IMR-90 (cell line): Measurements from ENCODE around the gene TPP1. TPM values are rescaled to one million over a fixed set of nuclear protein-coding genes. Genes with fewer than 3 reads are reported as not detected.

Experiments used
- ATAC-seq: fragments of 200-7000 bp; cut with Tn5 transposase; 2 replicates; pipeline ENCODE4 v1.9.1; 2020; ENCODE audit warnings: low read depth, mild to moderate bottlenecking, moderate library complexity
- BruUV-seq: library from RNA; stranded (reverse); fragments of 400-500 nt; replicated peaks from 2 replicates; lab custom pipeline; 2021; lab: Mats Ljungman, UMichigan
- CTCF ChIA-PET: fragments of 300-600 bp; formaldehyde crosslinking; extraction: SDS; loops from one replicate; lab custom pipeline; 2021; ENCODE audit warnings: antibody characterized with exemption; lab: Yijun Ruan, JAX
- POLR2A ChIA-PET: fragments of 300-600 bp; sonication (Branson Sonifier 250); formaldehyde crosslinking; loops from one replicate; lab custom pipeline; 2022; ENCODE audit warnings: antibody characterized with exemption; ENCODE audit not compliant: unreplicated experiment; lab: Charles Lee
- DNase-seq: peaks from one replicate; pipeline ENCODE4 v3.0.0; 2013
- H2AFZ ChIP-seq: replicated peaks from 2 replicates; pipeline ENCODE3; 2013; ENCODE audit warnings: low read length, mild to moderate bottlenecking; ENCODE audit not compliant: poor library complexity
- H2AK5ac ChIP-seq: 2 replicates; pipeline ENCODE4 v1.6.1; 2013; ENCODE audit warnings: low read depth, low read length, inconsistent platforms
- H2AK9ac ChIP-seq: replicated peaks from 2 replicates; pipeline ENCODE3; 2013; ENCODE audit warnings: mild to moderate bottlenecking, low read depth, low read length, moderate library complexity; ENCODE audit not compliant: poor library complexity
- H2BK120ac ChIP-seq: 2 replicates; pipeline ENCODE4 v1.6.1; 2013; ENCODE audit warnings: low read depth, low read length, inconsistent platforms
- H2BK15ac ChIP-seq: 3 replicates; pipeline ENCODE4 v1.6.1; 2013; ENCODE audit warnings: low read depth, low read length, inconsistent platforms
- H2BK20ac ChIP-seq: 2 replicates; pipeline ENCODE4 v1.6.1; 2013; ENCODE audit warnings: low read depth, mild to moderate bottlenecking, inconsistent platforms, low read length, moderate library complexity
- H2BK5ac ChIP-seq: 2 replicates; pipeline ENCODE4 v1.6.1; 2013; ENCODE audit warnings: mild to moderate bottlenecking, low read depth, low read length, inconsistent platforms; ENCODE audit not compliant: poor library complexity, severe bottlenecking
- H3K14ac ChIP-seq: replicated peaks from 2 replicates; pipeline ENCODE4 v1.6.1; 2013; ENCODE audit warnings: low read depth, low read length, inconsistent platforms
- H3K18ac ChIP-seq: 2 replicates; pipeline ENCODE4 v1.6.1; 2013; ENCODE audit warnings: low read depth, low read length, control low read depth
- H3K23ac ChIP-seq: 2 replicates; pipeline ENCODE4 v1.6.1; 2013; ENCODE audit warnings: low read depth, low read length, inconsistent platforms
- H3K27ac ChIP-seq: 2 replicates; pipeline ENCODE4 v1.5.1; 2013; ENCODE audit warnings: mild to moderate bottlenecking, control low read depth, low read length; ENCODE audit not compliant: insufficient read depth
- H3K27me3 ChIP-seq: 2 replicates; pipeline ENCODE4 v1.6.1; 2013; ENCODE audit warnings: low read length; ENCODE audit not compliant: control insufficient read depth, insufficient read depth
- H3K36me3 ChIP-seq: 2 replicates; pipeline ENCODE4 v1.6.1; 2013; ENCODE audit warnings: low read length, mixed read lengths; ENCODE audit not compliant: control insufficient read depth, insufficient read depth
- H3K4ac ChIP-seq: 2 replicates; pipeline ENCODE4 v1.6.1; 2013; ENCODE audit warnings: low read depth, low read length, inconsistent platforms
- H3K4me1 ChIP-seq: 2 replicates; pipeline ENCODE4 v1.6.1; 2013; ENCODE audit warnings: low read length, mixed read lengths; ENCODE audit not compliant: control insufficient read depth, insufficient read depth
- H3K4me2 ChIP-seq: 2 replicates; pipeline ENCODE4 v1.6.1; 2013; ENCODE audit warnings: low read depth, mild to moderate bottlenecking, control low read depth, low read length, moderate library complexity
- H3K4me3 ChIP-seq: 2 replicates; pipeline ENCODE4 v1.5.1; 2013; ENCODE audit warnings: low read depth, mild to moderate bottlenecking, control low read depth, low read length, moderate library complexity; ENCODE audit not compliant: insufficient read depth
- H3K56ac ChIP-seq: 2 replicates; pipeline ENCODE4 v1.6.1; 2013; ENCODE audit warnings: low read length, inconsistent platforms; ENCODE audit not compliant: insufficient read depth; ENCODE audit errors: extremely low read depth
- H3K79me1 ChIP-seq, 2 experiments: 2 replicates each; pipeline ENCODE4 v1.6.1; 2013; ENCODE audit warnings: low read length in 2 of 2, inconsistent platforms in 1 of 2, low read depth in 1 of 2
- H3K9ac ChIP-seq: 2 replicates; pipeline ENCODE4 v1.6.1; 2013; ENCODE audit warnings: low read depth, low read length, control low read depth
- H3K9me1 ChIP-seq: 2 replicates; pipeline ENCODE4 v1.6.1; 2013; ENCODE audit warnings: low read length, inconsistent platforms; ENCODE audit not compliant: insufficient read depth
- H3K9me3 ChIP-seq: 2 replicates; pipeline ENCODE4 v1.6.1; 2013; ENCODE audit warnings: low read length; ENCODE audit not compliant: control insufficient read depth, insufficient read depth
- H4K20me1 ChIP-seq: 2 replicates; pipeline ENCODE4 v1.6.1; 2013; ENCODE audit warnings: low read length, inconsistent platforms; ENCODE audit not compliant: insufficient read depth
- H4K5ac ChIP-seq: 2 replicates; pipeline ENCODE4 v1.6.1; 2013; ENCODE audit warnings: mild to moderate bottlenecking, low read depth, low read length, control low read depth
- H4K8ac ChIP-seq, 2 experiments: 2 replicates each; pipeline ENCODE4 v1.6.1; 2013; ENCODE audit warnings: low read depth in 2 of 2, low read length in 2 of 2, control low read depth in 1 of 2, inconsistent platforms in 1 of 2
- H4K91ac ChIP-seq: 2 replicates; pipeline ENCODE4 v1.6.1; 2013; ENCODE audit warnings: low read depth, low read length, inconsistent platforms; ENCODE audit not compliant: insufficient read depth
- BHLHE40 ChIP-seq: fragments of 150-350 bp; IDR thresholded peaks from 2 replicates; pipeline ENCODE4 v1.6.1; 2016; ENCODE audit warnings: mild to moderate bottlenecking, low read depth, low read length
- CEBPB ChIP-seq: IDR thresholded peaks from 2 replicates; pipeline ENCODE4 v1.6.1; 2012; ENCODE audit warnings: low read depth, low read length, improper control_type of control experiment
- CHD1 ChIP-seq: IDR thresholded peaks from 2 replicates; pipeline ENCODE4 v1.6.1; 2012; ENCODE audit warnings: low read depth, low read length, improper control_type of control experiment
- CTCF ChIP-seq: conservative IDR thresholded peaks from 2 replicates; pipeline ENCODE4 v1.5.1; 2012; ENCODE audit warnings: mild to moderate bottlenecking, low read depth, low read length, improper control_type of control experiment
- ELK1 ChIP-seq: fragments of 150-350 bp; IDR thresholded peaks from 2 replicates; pipeline ENCODE4 v1.6.1; 2016; ENCODE audit warnings: low read depth, mild to moderate bottlenecking, low read length, moderate library complexity, borderline replicate concordance
- FOS ChIP-seq: fragments of 150-350 bp; IDR thresholded peaks from 2 replicates; pipeline ENCODE4 v1.6.1; 2016; ENCODE audit warnings: low read depth, low read length
- MAFK ChIP-seq: IDR thresholded peaks from 2 replicates; pipeline ENCODE4 v1.6.1; 2012; ENCODE audit warnings: low read depth, low read length, improper control_type of control experiment
- MAZ ChIP-seq: IDR thresholded peaks from 2 replicates; pipeline ENCODE4 v1.6.1; 2012; ENCODE audit warnings: low read depth, mild to moderate bottlenecking, low read length, improper control_type of control experiment, moderate library complexity, borderline replicate concordance
- MXI1 ChIP-seq: IDR thresholded peaks from 2 replicates; pipeline ENCODE4 v1.6.1; 2012; ENCODE audit warnings: low read depth, mild to moderate bottlenecking, low read length, moderate library complexity, borderline replicate concordance
- NFE2L2 ChIP-seq: fragments of 150-350 bp; IDR thresholded peaks from 2 replicates; pipeline ENCODE4 v1.6.1; 2016; ENCODE audit warnings: low read depth, mild to moderate bottlenecking, low read length
- POLR2A ChIP-seq: IDR thresholded peaks from 2 replicates; pipeline ENCODE4 v1.6.1; 2012; ENCODE audit warnings: mild to moderate bottlenecking, low read depth, low read length
- RAD21 ChIP-seq: IDR thresholded peaks from 2 replicates; pipeline ENCODE4 v1.6.1; 2012; ENCODE audit warnings: low read length, improper control_type of control experiment
- RFX5 ChIP-seq: IDR thresholded peaks from 2 replicates; pipeline ENCODE4 v1.8.0; 2012; ENCODE audit warnings: low read depth, mild to moderate bottlenecking, low read length, moderate library complexity
- SMC3 ChIP-seq: fragments of 150-350 bp; IDR thresholded peaks from 2 replicates; pipeline ENCODE4 v1.6.1; 2016; ENCODE audit warnings: low read depth, mild to moderate bottlenecking, antibody characterized with exemption, low read length, moderate library complexity
- USF2 ChIP-seq: fragments of 150-350 bp; IDR thresholded peaks from 2 replicates; pipeline ENCODE4 v1.6.1; 2017; ENCODE audit warnings: mild to moderate bottlenecking, antibody characterized with exemption, low read length, low read depth
- WGBS, 2 experiments: methylation state at CpG; one replicate each; pipeline versions ENCODE4 v1.1.5 to v1.1.7; 2013; ENCODE audit warnings: missing lambda C conversion rate in 2 of 2; ENCODE audit not compliant: insufficient read length in 1 of 2; ENCODE audit errors: extremely low coverage in 2 of 2; 5-methylcytosine and 5-hydroxymethylcytosine counted together
- dilution Hi-C: fragments of 300-500 bp; cut with HindIII; formaldehyde crosslinking; loops from one replicate; pipeline ENCODE4 v1.14.3; 2018; ENCODE audit warnings: low sequenced_read_pairs; ENCODE audit not compliant: unreplicated experiment
- in situ Hi-C: fragments of 300-500 bp; cut with MboI; formaldehyde crosslinking; loops from 3 replicates; pipeline ENCODE4 v1.14.3; 2019; ENCODE audit warnings: low sequenced_read_pairs, inconsistent platforms, mixed read lengths
- intact Hi-C: fragments of 100-400 bp; cut with micrococcal nuclease; formaldehyde crosslinking; loops from 2 replicates; pipeline ENCODE4 v1.10.0; 2022
- polyA plus RNA-seq, 3 experiments: library from polyadenylated mRNA; depleted of rRNA; stranded (reverse); fragments of >200 nt; gene quantifications; 2 replicates each; pipeline ENCODE4 v1.2.3, GENCODE V29; 2012; ENCODE audit warnings: low replicate concordance in 1 of 3
- total RNA-seq: library from RNA; depleted of rRNA; stranded (reverse); fragments of >200 nt; gene quantifications from 2 replicates; pipeline ENCODE4 v1.2.3, GENCODE V29; 2012

Gene TPP1
- total and polyA plus RNA-seq, 2 of the 4 experiments (the other 2 are of a cell fraction) = 33.5 to 108 TPM

- Histone ChIP-seq H2BK120ac (no peak overlapping the region), H4K8ac (no peak overlapping the region), H2AK9ac (no peak overlapping the region), H3K36me3 (peaks cover 37% of the 10 kb centered on the region), H3K9me1 (peaks cover 3% of the 10 kb centered on the region), H4K20me1 (peaks cover 6% of the 10 kb centered on the region; the same call in 1 of the 2 replicates), H3K4me2 (no peak overlapping the region), H3K9me3 (no peaks in the 10 kb centered on the region), H2BK20ac (no peak overlapping the region), H3K23ac (no peak overlapping the region), H3K27me3 (no peaks in the 10 kb centered on the region), H4K5ac (no peak overlapping the region), H2BK15ac (no peak overlapping the region), H3K9ac (no peak overlapping the region), H4K91ac (no peak overlapping the region), H3K14ac (no peak overlapping the region), H3K4me3 (no peak overlapping the region), H3K79me1 (peaks cover 7 to 15% of the 10 kb centered on the region in 2 experiments), H2AFZ (no peak overlapping the region), H3K4ac (no peak overlapping the region), H2AK5ac (no peak overlapping the region), H3K27ac (no peak overlapping the region), H3K4me1 (peaks cover 3% of the 10 kb centered on the region), H3K56ac (no peak overlapping the region), H3K18ac (no peak overlapping the region), H2BK5ac (no peak overlapping the region)
- dilution Hi-C loops (no loop called here), intact Hi-C loops (no loop called here), in situ Hi-C loops (no loop called here)
- no peak for DNase-seq
- ATAC-seq = no peak
- POLR2A ChIA-PET = no interaction called here
- CTCF ChIA-PET = no interaction called here
- no TSS peak for BruUV-seq
- 79% methylated on average over 8 of the region's 24 CpGs; no CpG with 5 or more reads in 1 of the 2 experiments for WGBS, 2 experiments
- TF ChIP-seq FOS (no peak), CHD1 (no peak), BHLHE40 (no peak), POLR2A (no peak), MAFK (no peak), RAD21 (no peak), MXI1 (no peak), NFE2L2 (no peak), SMC3 (no peak), MAZ (no peak), CEBPB (no peak), CTCF (no peak), ELK1 (no peak), USF2 (no peak), RFX5 (no peak)
These were observed 3.3 kb upstream of the TPP1 start for GRCh38 chr11:6622261-6623171.
